Cortex of kidney (tissue), 1 donor: Measurements from ENCODE around the gene PIGU.

ENCODE experiments used
- DNase-seq: peaks from one replicate; lab custom pipeline; 2025; lab: John Stamatoyannopoulos, UW

The PIGU gene

GRCh38 chr20:34578521-34578920, 98.4 kb downstream of the PIGU start:
- DNase-seq = no peak

- DNase-seq = no peak
Observed at GRCh38 chr20:34578025-34578424, 98.9 kb downstream of the PIGU start.

DNA sequence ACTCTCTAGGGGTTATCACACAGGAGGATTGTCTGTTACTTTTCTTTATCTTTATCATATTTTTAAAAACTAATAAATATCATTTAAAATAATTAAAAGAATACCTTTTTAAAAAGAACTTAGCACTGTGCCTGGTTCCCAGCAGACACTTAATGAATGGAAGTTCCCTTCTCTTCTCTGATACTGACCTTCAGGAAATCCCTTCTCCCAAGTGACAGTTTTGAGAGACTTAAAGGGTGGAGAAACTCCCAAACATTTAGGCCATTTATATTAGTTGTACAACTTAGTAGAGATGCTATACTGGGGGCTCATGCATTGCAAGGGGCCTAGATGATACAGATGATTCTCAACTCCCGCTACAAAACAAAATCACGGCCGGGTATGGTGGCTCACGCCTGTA, 99.8 kb downstream of the PIGU start:
- no peak for DNase-seq

DNA sequence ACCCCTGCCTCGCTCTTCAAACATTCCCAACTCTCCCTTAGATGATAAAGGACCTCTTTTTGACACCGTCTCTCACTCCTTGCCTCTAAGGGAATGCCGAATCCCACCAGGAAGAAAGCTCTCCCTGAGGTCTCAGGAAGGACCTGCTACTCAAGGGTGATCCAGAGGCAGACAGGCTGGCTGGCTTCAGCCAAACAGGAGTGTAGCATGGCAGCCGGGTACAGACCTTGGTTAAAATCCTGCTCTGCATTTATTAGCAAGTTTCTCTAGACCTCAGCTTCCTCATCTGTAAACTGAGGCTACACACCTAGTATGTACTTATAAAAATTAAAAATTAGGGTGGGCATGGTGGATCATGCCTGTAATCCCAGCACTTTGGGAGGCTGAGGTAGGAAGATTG, 101.1 kb downstream of the PIGU start:
- DNase-seq = no peak

DNA sequence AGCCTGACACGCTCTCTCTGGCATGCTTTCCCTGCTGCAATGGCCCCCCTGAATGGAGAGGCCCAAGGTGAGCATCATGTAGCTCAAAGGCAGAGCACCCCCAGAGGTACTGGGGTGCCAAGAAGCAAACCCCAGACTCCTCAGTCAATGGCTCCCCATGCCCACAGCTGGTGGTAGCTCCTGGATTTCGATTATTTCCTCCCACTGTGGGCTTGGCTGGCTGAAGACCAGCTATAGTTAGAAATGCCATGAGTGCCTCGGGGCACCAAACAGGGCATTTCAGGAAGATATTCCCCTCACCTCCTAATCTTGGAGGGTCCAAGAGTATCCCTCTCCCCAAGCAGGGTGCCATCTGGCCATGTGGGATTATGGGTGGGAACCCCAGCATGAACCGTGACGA, 101.6 kb downstream of the PIGU start:
- DNase-seq = no peak

GRCh38 chr20:34574861-34575260, 102.0 kb downstream of the PIGU start:
- no peak for DNase-seq

GRCh38 chr20:34574426-34574825, 102.5 kb downstream of the PIGU start:
- no peak for DNase-seq

- no peak for DNase-seq
Observed at GRCh38 chr20:34573541-34574300, 103.2 kb downstream of the PIGU start.

- no peak for DNase-seq
Observed at GRCh38 chr20:34571753-34572152, 105.1 kb downstream of the PIGU start.

DNA sequence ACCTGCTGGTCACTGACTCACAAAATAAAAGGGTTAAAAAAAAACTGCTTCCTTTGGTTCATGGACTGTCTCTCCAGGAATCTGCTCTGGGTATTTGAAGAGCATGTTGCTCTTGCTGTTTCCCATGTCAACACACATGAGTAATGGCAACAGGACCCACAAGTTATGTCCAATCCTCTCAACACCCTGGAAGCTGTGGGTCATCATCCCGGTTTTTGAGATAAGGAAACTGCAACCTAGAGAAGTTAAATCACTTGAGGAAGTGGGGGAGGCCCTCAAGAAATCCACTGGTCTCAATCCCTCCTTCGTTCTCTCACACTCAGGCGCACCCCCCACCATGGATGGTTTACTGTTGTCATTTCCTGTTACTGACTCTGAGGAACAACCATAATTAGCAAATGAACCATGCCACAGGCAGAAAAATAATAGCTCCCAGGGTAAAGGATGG, 106.0 kb downstream of the PIGU start:
- no peak for DNase-seq

DNA sequence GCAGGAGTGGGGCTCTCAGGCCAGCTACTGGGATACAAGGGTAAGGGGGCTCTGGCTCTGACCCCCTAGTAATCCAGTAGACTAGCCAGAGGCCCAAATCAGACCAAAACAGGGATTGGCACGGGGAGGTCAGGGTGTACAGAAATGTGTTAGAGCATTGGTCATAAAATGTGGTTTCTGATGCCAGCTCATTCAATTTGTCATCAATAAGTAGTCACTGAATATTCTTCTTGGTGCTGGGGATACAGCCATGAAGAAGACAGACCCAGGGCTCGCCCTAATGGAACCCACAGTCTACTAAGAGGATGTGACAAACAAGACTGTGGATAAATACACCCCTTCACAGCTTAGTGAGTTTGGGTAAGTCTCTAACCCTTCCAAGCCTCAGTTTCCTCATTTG, 107.3 kb downstream of the PIGU start:
- no peak for DNase-seq

- DNase-seq = no peak
Observed at GRCh38 chr20:34567892-34568865, 108.7 kb downstream of the PIGU start.

DNA sequence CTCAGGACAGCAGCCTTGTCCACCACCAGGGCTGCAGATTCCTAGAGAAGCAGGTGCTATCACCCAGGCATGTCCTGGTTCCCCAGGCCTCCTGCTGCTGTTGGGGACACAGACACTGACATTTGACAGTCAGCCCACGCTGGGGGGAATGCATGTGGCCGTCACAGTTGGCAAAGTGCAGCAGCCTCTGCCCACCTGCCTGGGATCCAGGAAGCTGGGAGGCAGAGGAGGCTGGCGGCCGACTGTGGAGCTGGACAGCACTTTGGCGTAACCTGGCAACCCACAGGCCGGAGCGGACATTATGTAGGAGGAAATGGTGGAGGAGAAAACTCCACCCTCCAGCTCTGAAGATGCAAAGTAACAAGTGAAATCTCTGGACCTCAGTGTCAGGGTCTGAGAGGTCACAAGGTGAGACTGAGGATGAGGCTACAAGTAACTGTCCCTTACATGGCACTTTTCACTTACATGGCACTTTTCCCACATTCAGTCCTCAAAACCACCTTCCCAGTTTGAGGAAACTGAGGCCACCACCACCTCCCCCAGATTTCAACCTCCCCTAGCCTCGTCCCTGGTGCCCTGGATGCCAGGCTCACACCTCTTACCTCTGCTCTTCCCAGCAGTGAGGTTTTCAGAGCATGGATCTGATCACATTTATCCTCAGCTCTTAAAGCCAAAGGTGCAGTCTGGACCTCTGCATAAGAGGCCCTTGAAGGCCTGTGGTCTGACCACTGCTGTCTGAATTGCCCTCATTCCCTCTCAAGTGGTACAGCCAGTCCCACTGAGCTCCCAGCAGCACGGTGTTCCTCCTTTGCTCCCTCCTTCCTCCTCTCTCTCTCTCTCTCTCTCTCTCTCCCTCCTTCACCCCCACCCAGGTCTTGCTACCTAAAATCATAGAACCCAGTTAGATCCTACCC, 109.7 kb downstream of the PIGU start:
- DNase-seq = no peak

DNA sequence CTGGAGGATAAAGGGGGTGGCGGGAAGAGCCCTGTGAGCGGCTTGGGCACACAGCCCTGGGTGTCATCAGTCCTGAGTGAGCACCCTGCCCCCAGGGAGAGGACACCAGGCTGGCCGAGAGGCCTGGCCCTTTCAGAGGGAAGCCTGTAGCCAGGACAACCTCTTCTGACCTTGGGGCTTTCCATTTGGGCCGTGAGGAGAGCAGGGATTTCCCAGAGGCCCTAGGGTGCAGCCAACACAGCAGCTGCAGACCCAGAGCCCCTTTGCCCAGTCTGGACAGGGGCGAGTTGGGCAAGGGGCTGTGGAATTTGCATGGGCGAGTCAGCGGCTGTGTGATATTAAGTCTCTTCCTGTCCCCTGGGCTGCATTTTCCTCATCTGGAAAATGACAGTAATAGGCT, 112.1 kb downstream of the PIGU start:
- DNase-seq = no peak

GRCh38 chr20:34562641-34563040, 114.3 kb downstream of the PIGU start:
- DNase-seq = no peak

GRCh38 chr20:34561661-34562060, 115.2 kb downstream of the PIGU start:
- no peak for DNase-seq

DNA sequence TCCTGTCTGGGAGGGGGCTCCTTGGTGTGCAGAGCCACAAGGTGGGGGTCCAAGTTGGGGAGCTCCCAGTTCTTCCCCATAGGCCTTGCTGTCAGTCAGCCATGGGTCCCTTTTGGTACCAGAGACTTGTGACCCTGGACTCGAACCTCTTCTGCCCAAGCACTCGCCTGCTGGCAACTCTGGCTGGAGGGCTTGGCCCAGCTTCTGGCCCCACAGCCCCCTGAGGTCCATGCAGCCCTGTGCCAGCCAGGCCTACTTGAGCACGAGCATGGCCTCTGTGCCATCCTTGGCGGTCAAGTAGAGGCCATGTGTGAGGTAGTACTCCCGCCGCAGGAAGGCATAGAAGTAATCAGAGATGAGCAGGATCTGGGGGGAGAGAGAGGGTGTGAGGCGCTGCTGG, 116.3 kb downstream of the PIGU start:
- no peak for DNase-seq

DNA sequence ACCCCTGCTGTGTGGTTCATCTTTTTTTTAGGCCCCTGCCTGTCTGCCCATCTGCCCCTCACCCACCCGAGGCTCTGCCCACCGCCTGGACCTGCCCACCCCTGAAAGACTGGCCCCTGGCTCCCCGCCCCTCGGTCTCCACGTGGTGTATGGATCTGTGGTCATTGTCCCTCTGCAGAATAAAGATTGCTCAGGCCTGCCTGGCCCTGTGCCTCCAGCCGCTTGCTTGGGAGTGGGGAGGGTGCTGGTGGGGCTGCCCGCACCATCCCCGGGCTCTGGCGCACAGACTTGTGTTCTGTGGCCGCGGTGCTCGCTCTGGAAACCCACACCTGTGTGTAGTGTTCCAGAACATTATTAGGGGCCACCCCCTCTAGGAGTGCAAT, 116.8 kb downstream of the PIGU start:
- no peak for DNase-seq

GRCh38 chr20:34559311-34560140, 117.4 kb downstream of the PIGU start:
- DNase-seq = no peak

GRCh38 chr20:34558320-34559218, 118.3 kb downstream of the PIGU start, which contains the start of gene MAP1LC3A:
Gene MAP1LC3A (plus strand): TSS chr20:34558718. CDS start chr20:34558869, 151 bp downstream.
- DNase-seq = no peak
